ENCODE results near the gene DYNC2LI1. TPM values are rescaled to one million over a fixed set of nuclear protein-coding genes. Genes with fewer than 3 reads are reported as not detected.

DYNC2LI1 gene
- total and polyA plus RNA-seq, 2 donors (not counting 1 experiment from before 2014, with no cell fraction given), result 23.6 to 24.4 TPM

DNA sequence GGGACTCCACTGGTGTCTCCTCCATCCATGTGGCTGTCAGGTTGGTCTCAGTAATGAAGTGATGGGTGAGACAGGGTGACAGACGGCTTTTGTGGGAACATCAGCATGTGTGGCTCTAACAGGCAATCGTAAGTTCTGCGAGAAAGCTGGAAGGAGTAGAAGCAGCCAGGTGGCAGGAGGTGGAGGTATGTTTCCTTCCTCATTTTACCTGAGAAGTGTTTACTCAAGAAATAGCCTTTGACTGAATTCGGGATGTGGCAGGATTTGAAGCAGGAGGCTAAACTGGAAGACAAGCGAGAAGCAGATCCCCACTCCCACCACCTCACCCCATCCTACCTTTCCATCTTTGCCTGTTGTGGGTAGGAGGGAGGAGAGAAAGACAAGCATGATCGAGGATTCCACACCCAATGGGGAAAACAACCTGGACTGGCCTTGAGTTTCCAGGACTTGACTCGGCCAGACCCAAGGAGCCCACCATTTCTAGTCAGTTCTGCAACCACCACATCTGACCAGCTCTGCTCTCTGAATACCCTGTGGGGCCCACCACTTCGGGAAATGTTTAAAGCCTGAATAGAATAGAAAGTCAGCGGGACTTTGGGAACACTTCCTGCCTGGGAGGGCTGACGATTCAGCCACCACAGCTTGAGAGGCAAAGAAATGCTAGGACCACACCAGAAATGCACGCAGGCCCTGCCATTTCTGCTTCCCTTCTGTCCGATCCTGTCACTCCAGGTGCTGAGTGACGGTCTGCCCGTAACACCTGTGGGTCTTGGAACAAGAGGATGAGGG, 66.1 kb downstream of the DYNC2LI1 start:
- H4K20me1 ChIP-seq (ENCODE audit: control insufficient read depth, extremely low read depth, insufficient read depth, low read length), result no peaks in the 10 kb centered on the region
- TF ChIP-seq EZH2 (IDR thresholded peaks at IDR 0.05; ENCODE audit: low read length, missing control alignments), result no peak
- TF ChIP-seq, protein P1, sequence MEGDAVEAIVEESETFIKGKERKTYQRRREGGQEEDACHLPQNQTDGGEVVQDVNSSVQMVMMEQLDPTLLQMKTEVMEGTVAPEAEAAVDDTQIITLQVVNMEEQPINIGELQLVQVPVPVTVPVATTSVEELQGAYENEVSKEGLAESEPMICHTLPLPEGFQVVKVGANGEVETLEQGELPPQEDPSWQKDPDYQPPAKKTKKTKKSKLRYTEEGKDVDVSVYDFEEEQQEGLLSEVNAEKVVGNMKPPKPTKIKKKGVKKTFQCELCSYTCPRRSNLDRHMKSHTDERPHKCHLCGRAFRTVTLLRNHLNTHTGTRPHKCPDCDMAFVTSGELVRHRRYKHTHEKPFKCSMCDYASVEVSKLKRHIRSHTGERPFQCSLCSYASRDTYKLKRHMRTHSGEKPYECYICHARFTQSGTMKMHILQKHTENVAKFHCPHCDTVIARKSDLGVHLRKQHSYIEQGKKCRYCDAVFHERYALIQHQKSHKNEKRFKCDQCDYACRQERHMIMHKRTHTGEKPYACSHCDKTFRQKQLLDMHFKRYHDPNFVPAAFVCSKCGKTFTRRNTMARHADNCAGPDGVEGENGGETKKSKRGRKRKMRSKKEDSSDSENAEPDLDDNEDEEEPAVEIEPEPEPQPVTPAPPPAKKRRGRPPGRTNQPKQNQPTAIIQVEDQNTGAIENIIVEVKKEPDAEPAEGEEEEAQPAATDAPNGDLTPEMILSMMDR (conservative IDR thresholded peaks at IDR 0.05 in 1 of 2, IDR thresholded peaks at IDR 0.05 in 1 of 2; ENCODE audit: low read depth in 1 of 2, low read length in 2 of 2), result no peak
- no peak overlapping the region for H3K4me2 ChIP-seq (ENCODE audit: extremely low read depth, insufficient read depth, low read length)
- no peaks in the 10 kb centered on the region for H3K9me3 ChIP-seq (ENCODE audit: control insufficient read depth, insufficient read depth, low read depth, low read length)
- H3K4me1 ChIP-seq (ENCODE audit: control insufficient read depth, extremely low read depth, insufficient read depth, low read length), result no peaks in the 10 kb centered on the region
- DNase-seq (ENCODE audit: low read depth in 2 of 2), result no peak
- no peaks in the 10 kb centered on the region for H3K79me2 ChIP-seq (ENCODE audit: control insufficient read depth, insufficient read depth, low read length)
- H2AFZ ChIP-seq (ENCODE audit: low read length), result no peak overlapping the region
- no peaks in the 10 kb centered on the region for H3K36me3 ChIP-seq (ENCODE audit: control insufficient read depth, insufficient read depth, low read length)
- no peak overlapping the region for H3K27ac ChIP-seq (ENCODE audit: insufficient read depth, low read length)
- H3K27me3 ChIP-seq (ENCODE audit: control insufficient read depth, insufficient read depth, low read length), result peaks cover 14% of the 10 kb centered on the region
- no peak overlapping the region for H3K4me3 ChIP-seq (replicated peaks in 1 of 4; ENCODE audit: control extremely low read depth in 1 of 4, insufficient read depth in 1 of 4, low read depth in 3 of 4, low read length in 4 of 4)
- H3K9ac ChIP-seq (ENCODE audit: insufficient read depth, low read length), result no peak overlapping the region

DNA sequence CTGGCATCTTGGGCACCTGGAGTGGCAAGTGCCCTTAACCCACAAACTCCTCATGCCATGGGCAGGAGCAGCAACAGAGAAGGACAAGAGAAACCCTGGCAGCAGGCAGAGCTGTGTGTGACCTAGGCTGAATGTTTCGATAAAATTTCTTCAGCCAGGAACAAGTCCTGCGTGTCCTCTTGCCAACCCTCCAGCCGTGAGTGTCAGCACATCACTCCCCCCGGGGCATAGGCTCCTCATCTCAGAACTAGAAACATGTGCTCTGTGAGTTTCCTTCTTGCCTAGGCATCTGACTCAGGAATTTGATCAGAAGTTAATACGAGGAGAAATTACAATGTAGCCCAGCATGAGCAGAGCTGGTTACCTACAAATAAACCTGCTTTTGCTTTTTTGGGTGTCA, 67.1 kb downstream of the DYNC2LI1 start:
- H3K4me3 ChIP-seq (replicated peaks in 1 of 4; ENCODE audit: control extremely low read depth in 1 of 4, insufficient read depth in 1 of 4, low read depth in 3 of 4, low read length in 4 of 4), result no peak overlapping the region
- H3K9ac ChIP-seq (ENCODE audit: insufficient read depth, low read length), result no peak overlapping the region
- H3K36me3 ChIP-seq (ENCODE audit: control insufficient read depth, insufficient read depth, low read length), result no peaks in the 10 kb centered on the region
- H3K79me2 ChIP-seq (ENCODE audit: control insufficient read depth, insufficient read depth, low read length), result no peaks in the 10 kb centered on the region
- no peaks in the 10 kb centered on the region for H3K4me1 ChIP-seq (ENCODE audit: control insufficient read depth, extremely low read depth, insufficient read depth, low read length)
- no peaks in the 10 kb centered on the region for H4K20me1 ChIP-seq (ENCODE audit: control insufficient read depth, extremely low read depth, insufficient read depth, low read length)
- H3K4me2 ChIP-seq (ENCODE audit: extremely low read depth, insufficient read depth, low read length), result no peak overlapping the region
- no peak overlapping the region for H2AFZ ChIP-seq (ENCODE audit: low read length)
- H3K27ac ChIP-seq (ENCODE audit: insufficient read depth, low read length), result no peak overlapping the region
- peaks cover 14% of the 10 kb centered on the region for H3K27me3 ChIP-seq (ENCODE audit: control insufficient read depth, insufficient read depth, low read length)
- no peak for DNase-seq (ENCODE audit: low read depth in 2 of 2)
- TF ChIP-seq, protein P1 (conservative IDR thresholded peaks at IDR 0.05 in 1 of 2, IDR thresholded peaks at IDR 0.05 in 1 of 2; ENCODE audit: low read depth in 1 of 2, low read length in 2 of 2), result no peak
- no peak for TF ChIP-seq EZH2 (IDR thresholded peaks at IDR 0.05; ENCODE audit: low read length, missing control alignments)
- H3K9me3 ChIP-seq (ENCODE audit: control insufficient read depth, insufficient read depth, low read depth, low read length), result no peaks in the 10 kb centered on the region

DNA sequence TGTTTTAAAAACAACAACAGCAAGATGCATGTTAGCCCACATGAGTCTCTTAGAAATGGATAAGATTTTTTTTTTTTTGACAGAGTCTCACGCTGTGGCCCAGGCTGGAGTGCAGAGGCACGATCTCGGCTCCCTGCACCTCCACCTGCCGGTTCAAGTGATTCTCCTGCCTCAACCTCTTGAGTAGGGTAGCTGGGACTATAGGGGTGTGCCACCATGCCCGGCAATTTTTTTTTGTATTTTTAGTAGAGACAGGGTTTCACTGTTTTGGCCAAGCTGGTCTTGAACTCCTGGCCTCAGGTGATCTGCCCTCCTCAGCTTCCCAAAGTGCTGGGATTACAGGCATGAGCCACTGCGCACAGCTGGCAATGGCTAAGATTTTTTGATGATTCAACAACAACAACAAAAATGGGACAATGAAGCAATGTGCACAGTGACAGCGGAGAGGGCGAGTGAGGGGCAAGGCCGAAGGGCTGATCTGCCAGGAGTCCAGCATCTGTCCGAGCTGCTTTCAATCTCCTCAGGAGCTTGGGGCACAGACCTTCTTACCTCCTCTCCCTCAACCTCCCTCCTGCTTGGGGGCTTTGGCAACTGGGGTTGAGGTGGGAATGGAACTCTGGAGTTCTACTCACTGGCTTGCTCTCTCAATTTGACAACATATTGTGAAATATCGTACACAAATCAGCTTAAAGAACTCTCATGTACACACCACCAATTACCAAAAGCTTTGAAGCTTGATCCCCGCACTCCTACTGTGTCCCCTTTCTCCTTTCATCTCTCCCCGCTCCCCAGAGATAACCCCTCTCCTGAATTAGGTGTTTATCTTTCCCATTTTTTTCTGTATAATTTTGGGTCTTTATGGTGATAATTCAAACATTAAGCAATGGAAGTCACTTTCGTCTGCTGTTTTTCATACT, 68.4 kb downstream of the DYNC2LI1 start:
- H3K27me3 ChIP-seq (ENCODE audit: control insufficient read depth, insufficient read depth, low read length), result peaks cover 24% of the 10 kb centered on the region

More for the DNA sequence above, 68.4 kb downstream of the DYNC2LI1 start:
- no peaks in the 10 kb centered on the region for H4K20me1 ChIP-seq (ENCODE audit: control insufficient read depth, extremely low read depth, insufficient read depth, low read length)
- no peak for DNase-seq (ENCODE audit: low read depth in 2 of 2)
- H3K79me2 ChIP-seq (ENCODE audit: control insufficient read depth, insufficient read depth, low read length), result no peaks in the 10 kb centered on the region
- H3K27ac ChIP-seq (ENCODE audit: insufficient read depth, low read length), result no peak overlapping the region
- H3K9ac ChIP-seq (ENCODE audit: insufficient read depth, low read length), result no peak overlapping the region
- H2AFZ ChIP-seq (ENCODE audit: low read length), result no peak overlapping the region
- H3K36me3 ChIP-seq (ENCODE audit: control insufficient read depth, insufficient read depth, low read length), result no peaks in the 10 kb centered on the region
- TF ChIP-seq EZH2 (IDR thresholded peaks at IDR 0.05; ENCODE audit: low read length, missing control alignments), result no peak
- TF ChIP-seq, protein P1 (conservative IDR thresholded peaks at IDR 0.05 in 1 of 2, IDR thresholded peaks at IDR 0.05 in 1 of 2; ENCODE audit: low read depth in 1 of 2, low read length in 2 of 2), result no peak
- H3K4me1 ChIP-seq (ENCODE audit: control insufficient read depth, extremely low read depth, insufficient read depth, low read length), result no peaks in the 10 kb centered on the region
- H3K4me3 ChIP-seq (replicated peaks in 1 of 4; ENCODE audit: control extremely low read depth in 1 of 4, insufficient read depth in 1 of 4, low read depth in 3 of 4, low read length in 4 of 4), result no peak overlapping the region
- H3K9me3 ChIP-seq (ENCODE audit: control insufficient read depth, insufficient read depth, low read depth, low read length), result no peaks in the 10 kb centered on the region
- no peak overlapping the region for H3K4me2 ChIP-seq (ENCODE audit: extremely low read depth, insufficient read depth, low read length)
